Retinal pigment epithelial cell (primary cell): ENCODE data around the gene PRDM16.

Source experiments
- DNase-seq: peaks from one replicate; pipeline ENCODE4 v3.0.0-alpha.2; 2010; ENCODE audit warnings: low read depth
- H3K4me3 ChIP-seq: 2 replicates; pipeline ENCODE4 v1.5.1; 2011; ENCODE audit warnings: mild to moderate bottlenecking, low read length, control low read depth, moderate library complexity
- CTCF ChIP-seq: conservative IDR thresholded peaks from 2 replicates; pipeline ENCODE4 v1.5.1; 2011; ENCODE audit warnings: low read depth, low read length, control low read depth, inconsistent platforms

The PRDM16 gene

GRCh38 chr1:3454811-3455618, 386.0 kb downstream of the PRDM16 start:
- DNase-seq: no peak
- H3K4me3 ChIP-seq: peak overlapping the region; percentile 34
- TF ChIP-seq CTCF: no peak

- no peak for TF ChIP-seq CTCF
- DNase-seq: no peak
- no peak overlapping the region for H3K4me3 ChIP-seq
These were observed 386.9 kb downstream of the PRDM16 start for GRCh38 chr1:3455670-3456448.

GRCh38 chr1:3456449-3456963, 387.5 kb downstream of the PRDM16 start:
- TF ChIP-seq CTCF: no peak
- no peak for DNase-seq

GRCh38 chr1:3456964-3457909, 388.2 kb downstream of the PRDM16 start:
- no peak for DNase-seq
- TF ChIP-seq CTCF: no peak
- H3K4me3 ChIP-seq: no peak overlapping the region

More at GRCh38 chr1:3456449-3456963, 387.5 kb downstream of the PRDM16 start:
- no peak overlapping the region for H3K4me3 ChIP-seq

- H3K4me3 ChIP-seq: no peak overlapping the region
- no peak for DNase-seq
- no peak for TF ChIP-seq CTCF
These were observed 389.2 kb downstream of the PRDM16 start for GRCh38 chr1:3457910-3458883.
